Measurements from ENCODE around the gene FOXF2.
A peak's percentile ranks its signal among the peaks of the same experiment; 100 is the strongest.

The FOXF2 gene

GRCh38 chr6:1385129-1386037, 4.0 kb upstream of the FOXF2 start:
- no peak for TF ChIP-seq CTCF (conservative IDR thresholded peaks at IDR 0.05; ENCODE audit: control insufficient read depth, insufficient read depth, low read depth, low read length)
- DNase-seq (ENCODE audit: low read depth): no peak
- H3K4me3 ChIP-seq (ENCODE audit: control insufficient read depth, low read depth, low read length): no peak overlapping the region

DNA sequence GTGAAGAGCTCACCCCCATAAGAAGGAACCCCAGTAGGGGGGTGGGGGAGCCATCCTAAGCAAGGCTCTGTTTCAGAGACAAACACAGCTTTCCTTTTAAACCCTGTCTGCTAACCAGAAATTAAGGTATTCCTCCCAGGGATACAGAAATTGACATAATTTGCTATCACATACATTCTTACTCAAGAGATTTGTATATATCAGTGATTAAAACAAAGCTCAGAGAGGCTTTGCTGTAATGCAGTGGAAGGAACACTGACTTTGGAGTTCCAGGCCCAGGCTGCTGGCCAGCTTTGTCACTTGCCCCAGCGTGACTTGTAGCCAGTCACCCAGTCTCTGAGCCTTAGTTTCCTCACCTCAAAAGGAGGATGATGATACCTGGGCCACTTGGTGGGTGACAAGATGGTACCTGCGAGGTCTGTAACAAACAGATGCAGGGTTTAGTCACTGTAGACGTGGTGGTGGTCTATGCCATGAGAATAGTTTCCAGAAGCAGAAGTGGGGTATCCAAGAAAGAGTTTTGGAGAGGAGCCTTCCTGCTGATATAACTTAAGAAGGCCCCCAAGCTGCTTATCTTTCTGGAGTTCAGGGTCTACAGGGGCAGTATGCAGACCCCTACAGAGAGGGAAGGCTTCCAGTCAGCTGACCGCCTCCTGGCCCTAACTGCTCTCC, 3.2 kb upstream of the FOXF2 start:
- no peak for DNase-seq (ENCODE audit: low read depth)
- no peak overlapping the region for H3K4me3 ChIP-seq (ENCODE audit: control insufficient read depth, low read depth, low read length)
- no peak for TF ChIP-seq CTCF (conservative IDR thresholded peaks at IDR 0.05; ENCODE audit: control insufficient read depth, insufficient read depth, low read depth, low read length)

GRCh38 chr6:1387538-1387875, 1.9 kb upstream of the FOXF2 start:
- no peak for TF ChIP-seq CTCF (conservative IDR thresholded peaks at IDR 0.05; ENCODE audit: control insufficient read depth, insufficient read depth, low read depth, low read length)
- no peak for DNase-seq (ENCODE audit: low read depth)
- no peak overlapping the region for H3K4me3 ChIP-seq (ENCODE audit: control insufficient read depth, low read depth, low read length)

GRCh38 chr6:1387876-1388629, 1.3 kb upstream of the FOXF2 start:
- TF ChIP-seq CTCF (conservative IDR thresholded peaks at IDR 0.05; ENCODE audit: control insufficient read depth, insufficient read depth, low read depth, low read length): no peak
- DNase-seq (ENCODE audit: low read depth): no peak
- H3K4me3 ChIP-seq (ENCODE audit: control insufficient read depth, low read depth, low read length): no peak overlapping the region

DNA sequence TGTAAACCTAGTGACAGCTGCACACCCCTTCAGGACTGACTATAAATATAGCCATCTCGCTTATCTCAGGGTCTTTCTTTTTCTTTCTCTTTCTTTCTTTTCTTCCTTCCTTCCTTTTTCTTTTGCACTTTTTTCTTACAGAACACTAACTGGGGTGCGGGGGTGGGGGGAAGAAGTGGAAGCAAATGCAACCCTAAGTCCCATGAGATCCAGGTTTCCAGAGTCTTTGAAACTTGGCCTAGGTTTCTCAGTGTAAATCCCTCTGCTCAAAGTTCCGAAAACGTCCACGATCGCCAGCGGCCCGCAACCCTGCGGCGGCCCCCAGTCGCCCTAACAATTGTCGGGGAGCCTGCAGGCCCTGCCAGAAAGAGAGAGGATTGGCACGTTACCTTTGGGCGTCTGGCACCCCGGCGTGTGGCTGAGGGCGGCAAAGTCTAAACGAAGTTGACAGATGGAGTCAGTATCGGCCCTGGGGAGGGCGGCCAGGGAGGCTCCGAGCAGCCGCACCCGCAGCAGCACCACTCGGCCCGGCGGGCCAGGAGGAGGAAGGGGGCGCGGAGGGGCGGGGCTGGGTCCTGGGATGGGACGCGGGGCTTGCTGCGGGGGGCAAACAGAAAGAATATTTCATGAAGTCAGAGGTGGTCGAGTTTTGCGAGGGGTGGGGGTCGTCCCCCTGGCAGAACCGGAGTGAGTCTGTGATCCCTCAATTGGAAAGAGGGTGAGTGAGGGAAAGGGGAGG, 577 bp upstream of the FOXF2 start:
- no peak for TF ChIP-seq CTCF (conservative IDR thresholded peaks at IDR 0.05; ENCODE audit: control insufficient read depth, insufficient read depth, low read depth, low read length)
- no peak for DNase-seq (ENCODE audit: low read depth)
- H3K4me3 ChIP-seq (ENCODE audit: control insufficient read depth, low read depth, low read length): peak overlapping the region; percentile 47
